ENCODE measurements around the gene PACSIN3.

Gene PACSIN3

DNA sequence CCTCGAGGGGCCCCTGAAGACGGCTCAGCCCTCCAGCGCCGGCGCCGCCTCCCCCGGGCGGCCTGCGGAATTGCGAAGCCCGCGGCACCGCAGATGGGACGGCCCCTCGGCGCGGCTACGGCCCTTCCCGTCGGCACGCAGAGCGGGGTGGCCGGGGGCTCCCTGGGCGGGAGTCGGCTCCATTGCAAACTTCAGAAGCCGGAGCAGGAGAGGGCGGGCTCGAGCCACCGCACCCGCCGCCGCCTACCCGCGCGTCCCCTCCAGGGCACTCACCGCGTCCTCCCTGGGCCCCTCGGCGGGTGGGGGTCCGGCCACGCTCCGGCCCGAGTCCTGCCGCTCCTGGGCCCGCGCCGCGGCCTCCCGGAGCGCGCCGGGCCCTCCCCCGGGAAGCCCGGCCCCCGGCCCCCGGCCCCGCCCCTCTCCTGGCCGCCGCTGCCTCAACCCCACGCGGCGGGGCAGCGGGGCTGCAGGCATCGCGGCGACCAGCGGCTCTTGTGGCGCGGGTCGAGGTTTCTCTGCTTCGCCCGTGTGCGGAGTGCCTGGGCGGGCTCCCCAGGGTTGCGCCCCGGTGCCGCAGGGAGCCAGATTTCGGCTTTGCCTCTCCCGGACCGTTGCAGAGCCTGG lies at the start of gene PACSIN3:
PACSIN3 (minus strand) TSS at position 359 of the 624 bp plus-strand sequence. CDS start 3,707 bp downstream, outside the sequence.
- DNase-seq (ENCODE audit: low read depth) = no peak
- H3K4me3 ChIP-seq (ENCODE audit: low read length) = peak within 1 kb of the TSS; percentile 51
- no peak for TF ChIP-seq CTCF (conservative IDR thresholded peaks at IDR 0.05; ENCODE audit: low read depth, low read length)

GRCh38 chr11:47235163-47235562 lies 48.9 kb upstream of the PACSIN3 start:
- TF ChIP-seq CTCF (conservative IDR thresholded peaks at IDR 0.05; ENCODE audit: low read depth, low read length) = no peak
- H3K4me3 ChIP-seq (ENCODE audit: low read length) = no peak overlapping the region
- DNase-seq (ENCODE audit: low read depth) = no peak

DNA sequence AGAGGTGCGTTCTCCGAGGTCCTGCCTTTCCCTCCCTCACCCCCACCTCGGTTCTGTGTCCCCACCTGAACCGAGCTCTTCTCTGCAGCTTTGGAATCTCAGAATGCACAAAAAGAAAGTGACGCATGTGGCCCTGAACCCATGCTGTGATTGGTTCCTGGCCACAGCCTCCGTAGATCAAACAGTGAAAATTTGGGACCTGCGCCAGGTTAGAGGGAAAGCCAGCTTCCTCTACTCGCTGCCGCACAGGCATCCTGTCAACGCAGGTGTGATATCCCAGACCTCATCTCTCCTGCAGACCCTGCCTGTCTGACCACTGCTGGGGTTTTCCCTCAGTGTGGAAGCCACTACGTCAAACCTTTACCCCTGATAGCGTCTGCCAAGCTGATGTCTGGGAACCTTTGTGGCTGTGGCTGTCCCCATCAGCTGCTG lies 48.5 kb upstream of the PACSIN3 start:
- DNase-seq (ENCODE audit: low read depth) = no peak
- no peak for TF ChIP-seq CTCF (conservative IDR thresholded peaks at IDR 0.05; ENCODE audit: low read depth, low read length)
- H3K4me3 ChIP-seq (ENCODE audit: low read length) = no peak overlapping the region

- no peak overlapping the region for H3K4me3 ChIP-seq (ENCODE audit: low read length)
- DNase-seq (ENCODE audit: low read depth) = no peak
- TF ChIP-seq CTCF (conservative IDR thresholded peaks at IDR 0.05; ENCODE audit: low read depth, low read length) = peak; percentile 24
These were observed 47.9 kb upstream of the PACSIN3 start for GRCh38 chr11:47233989-47234668.

DNA sequence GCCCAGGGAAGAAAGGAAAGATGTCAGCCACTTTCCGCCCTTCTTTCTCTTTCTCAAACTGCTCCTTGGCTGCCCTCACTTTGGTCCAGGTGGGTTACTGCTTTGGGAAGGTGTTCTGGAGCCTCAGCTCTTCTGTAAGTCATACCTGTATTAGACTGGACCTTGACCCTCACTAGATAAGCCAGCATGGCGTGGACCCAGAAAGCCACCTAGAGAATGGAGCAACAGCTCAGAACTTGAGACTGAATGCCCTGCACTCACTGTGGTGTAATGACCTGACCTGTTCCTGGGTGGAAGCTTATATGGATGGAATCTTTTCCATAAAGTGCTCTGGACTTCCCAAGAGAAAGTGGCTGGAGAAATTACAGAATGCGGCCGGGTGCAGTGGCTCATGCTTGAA lies 46.8 kb upstream of the PACSIN3 start:
- no peak for DNase-seq (ENCODE audit: low read depth)
- no peak overlapping the region for H3K4me3 ChIP-seq (ENCODE audit: low read length)
- TF ChIP-seq CTCF (conservative IDR thresholded peaks at IDR 0.05; ENCODE audit: low read depth, low read length) = no peak

DNA sequence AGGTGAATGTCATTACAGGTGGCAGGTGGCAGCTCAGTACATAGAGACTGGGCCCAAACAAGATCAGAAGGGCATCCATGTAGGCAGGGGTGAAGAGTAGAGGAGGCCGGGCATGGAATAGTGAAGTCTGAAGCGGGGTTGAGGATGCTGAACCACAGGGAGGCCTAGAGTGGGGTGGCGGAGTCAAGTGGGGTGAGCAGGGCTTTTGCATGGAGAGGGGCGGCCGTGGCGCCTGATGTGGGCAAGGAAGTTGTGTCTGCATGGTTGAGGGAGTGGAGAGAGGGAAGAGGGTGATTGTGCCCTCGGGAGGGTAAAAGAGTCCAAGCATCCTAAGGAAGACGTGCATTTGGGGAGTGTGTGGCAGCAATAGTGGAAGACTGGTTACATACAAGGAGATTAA lies 42.9 kb upstream of the PACSIN3 start:
- H3K4me3 ChIP-seq (ENCODE audit: low read length) = no peak overlapping the region
- no peak for TF ChIP-seq CTCF (conservative IDR thresholded peaks at IDR 0.05; ENCODE audit: low read depth, low read length)
- no peak for DNase-seq (ENCODE audit: low read depth)
